ENCODE measurements around the gene DMPK.
A peak's percentile ranks its signal among the peaks of the same experiment; 100 is the strongest.
"Not testable (repeated sequence)": the region's sequence is repeated elsewhere in the genome, so short reads cannot be mapped to it uniquely, and the experiment has no call there.

DMPK gene

GRCh38 chr19:45746866-45747265 lies 35.4 kb downstream of the DMPK start:
- no peak for DNase-seq (ENCODE audit: low read depth in 4 of 4, low spot score in 1 of 4)

- DNase-seq (ENCODE audit: low read depth in 4 of 4, low spot score in 1 of 4), result no peak
These were observed 36.7 kb downstream of the DMPK start for GRCh38 chr19:45745606-45746005.

GRCh38 chr19:45742969-45743368 lies 39.3 kb downstream of the DMPK start:
- no peak for DNase-seq (ENCODE audit: low read depth in 4 of 4, low spot score in 1 of 4)

- no peak for DNase-seq (ENCODE audit: low read depth in 4 of 4, low spot score in 1 of 4)
These were observed 42.5 kb downstream of the DMPK start for GRCh38 chr19:45739498-45740439.

GRCh38 chr19:45733160-45733810 lies 49.0 kb downstream of the DMPK start, which contains the start of gene MEIOSIN:
Gene MEIOSIN, plus strand, starts transcription at chr19:45733439. Its CDS starts 1,938 bp downstream, at chr19:45735377.
- no peak for DNase-seq (ENCODE audit: low read depth in 4 of 4, low spot score in 1 of 4)

GRCh38 chr19:45730368-45731288 lies 51.7 kb downstream of the DMPK start, which contains the start of gene FBXO46:
Gene FBXO46, minus strand, starts transcription at chr19:45730896. Its CDS starts 17,401 bp downstream, at chr19:45713495.
- peak; percentile 81 to 93 (median 88) for DNase-seq (ENCODE audit: low read depth in 4 of 4, low spot score in 1 of 4)

- no peak for DNase-seq (ENCODE audit: low read depth in 4 of 4, low spot score in 1 of 4)
These were observed 52.4 kb downstream of the DMPK start for GRCh38 chr19:45729800-45730290.

- not testable (repeated sequence) for DNase-seq (ENCODE audit: low read depth in 4 of 4, low spot score in 1 of 4)
These were observed 53.6 kb downstream of the DMPK start for GRCh38 chr19:45728683-45729082.

GRCh38 chr19:45720065-45720464 lies 62.2 kb downstream of the DMPK start:
- not testable (repeated sequence) for DNase-seq (ENCODE audit: low read depth in 4 of 4, low spot score in 1 of 4)
